ENCODE results near the gene VEZF1. TPM values are rescaled to one million over a fixed set of nuclear protein-coding genes. Genes with fewer than 3 reads are reported as not detected.

The VEZF1 gene
- total RNA-seq, 1 experiment from 2014 or later = 50.9 TPM

DNA sequence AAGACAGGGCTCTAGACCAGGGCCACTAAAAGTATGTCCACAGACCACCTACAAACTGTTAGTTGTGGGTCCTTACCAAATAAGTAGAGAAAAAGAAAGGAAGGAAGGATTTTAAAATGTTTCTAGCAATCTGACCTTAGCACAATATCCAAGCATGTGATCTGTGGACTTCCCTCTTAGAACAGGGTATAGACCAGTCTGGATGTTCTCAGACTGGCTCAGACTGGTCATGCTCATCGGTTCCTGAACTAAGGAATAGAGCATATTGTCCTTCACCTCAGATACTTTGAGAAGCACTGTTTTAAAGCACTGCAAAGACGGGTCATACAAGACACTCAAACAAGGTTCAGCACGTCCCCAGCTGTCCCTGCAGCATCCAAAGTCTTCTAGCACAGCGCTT lies 58.7 kb downstream of the VEZF1 start:
- Histone ChIP-seq H3K9me3 (ENCODE audit: insufficient read depth, low read depth) (no peaks in the 10 kb centered on the region), H2AFZ (no peak overlapping the region), H3K4me1 (replicated peaks; ENCODE audit: insufficient read depth) (peaks cover 17% of the 10 kb centered on the region), H4K20me1 (ENCODE audit: insufficient read depth) (no peaks in the 10 kb centered on the region), H3K27ac (no peak overlapping the region), H3K4me2 (no peak overlapping the region), H3K36me3 (ENCODE audit: low read depth) (no peaks in the 10 kb centered on the region), H3K79me2 (ENCODE audit: low read depth) (peaks cover 11% of the 10 kb centered on the region; the same call in 1 of the 2 replicates), H3F3A (ENCODE audit: insufficient read depth, low read depth) (peaks cover 6% of the 10 kb centered on the region), H3K4me3 (no peak overlapping the region), H3K27me3 (ENCODE audit: insufficient read depth, low read depth) (no peaks in the 10 kb centered on the region), H3K9me2 (ENCODE audit: insufficient read depth) (no peaks in the 10 kb centered on the region)
- BruUV-seq (replicated peaks) = no TSS peak
- ChIA-PET POLR2A (ENCODE audit: unreplicated experiment) (no interaction called here), CTCF (no interaction called here)
- no peak for DNase-seq
- TF ChIP-seq CTCF (conservative IDR thresholded peaks at IDR 0.05) (no peak), EZH2 (IDR thresholded peaks at IDR 0.05; ENCODE audit: low read depth) (no peak)
- intact Hi-C loops (cut with micrococcal nuclease; ENCODE audit: unreplicated experiment) = no loop called here

DNA sequence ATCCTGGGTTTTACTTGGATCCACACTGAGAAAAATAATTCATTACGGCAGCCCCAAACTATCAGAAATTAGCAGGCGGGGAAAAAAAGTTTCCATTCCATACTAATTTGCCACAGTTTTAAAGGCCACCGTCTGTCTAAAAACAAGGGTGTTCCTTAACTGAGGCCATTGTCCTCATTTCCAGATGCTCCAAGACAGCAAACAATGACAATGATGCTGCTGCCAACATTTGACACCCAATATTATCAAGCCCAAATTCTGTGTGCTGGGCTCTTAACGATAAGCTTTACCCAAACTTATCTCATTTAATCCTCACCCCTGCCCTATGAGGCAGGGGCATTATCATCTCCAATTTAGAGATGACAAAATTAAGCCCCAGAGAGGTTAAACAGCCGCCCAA lies 59.1 kb downstream of the VEZF1 start:
- H3K9me2 ChIP-seq (ENCODE audit: insufficient read depth) = no peaks in the 10 kb centered on the region
- TF ChIP-seq EZH2 (IDR thresholded peaks at IDR 0.05; ENCODE audit: low read depth) = no peak
- TF ChIP-seq CTCF (conservative IDR thresholded peaks at IDR 0.05) = no peak
- BruUV-seq (replicated peaks) = no TSS peak
- H3K36me3 ChIP-seq (ENCODE audit: low read depth) = no peaks in the 10 kb centered on the region
- no peaks in the 10 kb centered on the region for H3K9me3 ChIP-seq (ENCODE audit: insufficient read depth, low read depth)
- DNase-seq = no peak
- no peak overlapping the region for H3K4me3 ChIP-seq
- H3K4me2 ChIP-seq = no peak overlapping the region
- intact Hi-C loops (cut with micrococcal nuclease; ENCODE audit: unreplicated experiment) = no loop called here
- no peak overlapping the region for H2AFZ ChIP-seq
- no peak overlapping the region for H3K27ac ChIP-seq
- no peaks in the 10 kb centered on the region for H3K27me3 ChIP-seq (ENCODE audit: insufficient read depth, low read depth)
- CTCF ChIA-PET = no interaction called here
- POLR2A ChIA-PET (ENCODE audit: unreplicated experiment) = no interaction called here
- H4K20me1 ChIP-seq (ENCODE audit: insufficient read depth) = no peaks in the 10 kb centered on the region
- peaks cover 17% of the 10 kb centered on the region for H3K4me1 ChIP-seq (replicated peaks; ENCODE audit: insufficient read depth)
- H3K79me2 ChIP-seq (ENCODE audit: low read depth) = peaks cover 11% of the 10 kb centered on the region; the same call in 1 of the 2 replicates
- H3F3A ChIP-seq (ENCODE audit: insufficient read depth, low read depth) = peaks cover 6% of the 10 kb centered on the region

DNA sequence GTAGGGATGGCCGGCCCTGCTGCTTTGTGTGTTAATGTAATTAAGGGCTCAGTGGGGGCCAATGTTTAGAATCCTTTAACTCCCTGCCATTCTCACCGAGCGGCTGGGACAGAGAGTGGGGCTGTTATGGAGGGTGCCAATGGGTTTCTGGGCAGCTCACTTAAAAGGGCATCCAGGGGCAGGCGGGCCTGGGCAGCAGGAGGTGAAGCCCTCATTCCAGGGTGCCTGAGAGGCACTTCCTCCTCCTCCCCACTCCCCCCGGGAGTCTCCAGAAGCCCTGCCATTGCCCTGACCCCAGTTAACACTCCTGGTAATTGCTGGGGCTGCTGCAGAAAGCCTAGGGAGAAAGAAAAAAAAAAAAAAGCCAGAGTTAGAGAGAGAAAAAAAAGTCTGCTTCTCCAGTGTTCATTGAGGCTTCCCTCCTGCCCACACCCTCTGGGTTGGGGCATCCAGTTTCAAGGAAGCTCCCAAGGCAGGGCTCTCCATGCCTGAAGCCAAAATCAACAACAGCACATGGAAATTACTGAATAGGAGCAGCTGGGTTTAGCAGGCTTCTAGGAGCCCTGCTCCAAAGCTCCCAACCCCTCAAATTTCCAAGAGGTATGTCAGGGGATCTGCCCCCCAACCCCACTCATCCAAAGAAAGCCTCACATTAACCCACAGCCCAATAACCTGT lies 60.9 kb downstream of the VEZF1 start:
- Histone ChIP-seq H3K27ac (no peak overlapping the region; the same call in 1 of the 2 replicates), H3K4me2 (peak overlapping the region; percentile 55), H4K20me1 (ENCODE audit: insufficient read depth) (no peaks in the 10 kb centered on the region), H3F3A (ENCODE audit: insufficient read depth, low read depth) (peaks cover 10% of the 10 kb centered on the region), H3K79me2 (ENCODE audit: low read depth) (0 out of 2 replicates have a peak, but pooled peaks cover 7% of the 10 kb centered on the region), H3K9me3 (ENCODE audit: insufficient read depth, low read depth) (no peaks in the 10 kb centered on the region), H3K36me3 (ENCODE audit: low read depth) (no peaks in the 10 kb centered on the region), H2AFZ (no peak overlapping the region), H3K27me3 (ENCODE audit: insufficient read depth, low read depth) (no peaks in the 10 kb centered on the region), H3K4me3 (no peak overlapping the region), H3K9me2 (ENCODE audit: insufficient read depth) (no peaks in the 10 kb centered on the region), H3K4me1 (replicated peaks; ENCODE audit: insufficient read depth) (peaks cover 22% of the 10 kb centered on the region)
- POLR2A ChIA-PET (ENCODE audit: unreplicated experiment) = interaction anchor here (0.6 kb wide), 1 partner anchor 66 kb away, joined by 9 read pairs; no protein-coding TSS in a partner anchor
- BruUV-seq (replicated peaks) = no TSS peak
- intact Hi-C loops (cut with micrococcal nuclease; ENCODE audit: unreplicated experiment) = no loop called here
- TF ChIP-seq EZH2 (IDR thresholded peaks at IDR 0.05; ENCODE audit: low read depth) (no peak), CTCF (conservative IDR thresholded peaks at IDR 0.05) (no peak)
- CTCF ChIA-PET = interaction anchor here (0.7 to 1.4 kb wide), 5 partner anchors 52 to 315 kb away, joined by 3 to 7 read pairs (median 6); no protein-coding TSS in a partner anchor
- peak; percentile 71 to 85 for DNase-seq
